Inflammatory macrophage treated with lipopolysaccharide for 4 hours (primary cell): ENCODE data around the gene SMARCD1.

Experiments
- DNase-seq: peaks from one replicate; pipeline ENCODE4 v3.0.0-alpha.2; 2020

The SMARCD1 gene

DNA sequence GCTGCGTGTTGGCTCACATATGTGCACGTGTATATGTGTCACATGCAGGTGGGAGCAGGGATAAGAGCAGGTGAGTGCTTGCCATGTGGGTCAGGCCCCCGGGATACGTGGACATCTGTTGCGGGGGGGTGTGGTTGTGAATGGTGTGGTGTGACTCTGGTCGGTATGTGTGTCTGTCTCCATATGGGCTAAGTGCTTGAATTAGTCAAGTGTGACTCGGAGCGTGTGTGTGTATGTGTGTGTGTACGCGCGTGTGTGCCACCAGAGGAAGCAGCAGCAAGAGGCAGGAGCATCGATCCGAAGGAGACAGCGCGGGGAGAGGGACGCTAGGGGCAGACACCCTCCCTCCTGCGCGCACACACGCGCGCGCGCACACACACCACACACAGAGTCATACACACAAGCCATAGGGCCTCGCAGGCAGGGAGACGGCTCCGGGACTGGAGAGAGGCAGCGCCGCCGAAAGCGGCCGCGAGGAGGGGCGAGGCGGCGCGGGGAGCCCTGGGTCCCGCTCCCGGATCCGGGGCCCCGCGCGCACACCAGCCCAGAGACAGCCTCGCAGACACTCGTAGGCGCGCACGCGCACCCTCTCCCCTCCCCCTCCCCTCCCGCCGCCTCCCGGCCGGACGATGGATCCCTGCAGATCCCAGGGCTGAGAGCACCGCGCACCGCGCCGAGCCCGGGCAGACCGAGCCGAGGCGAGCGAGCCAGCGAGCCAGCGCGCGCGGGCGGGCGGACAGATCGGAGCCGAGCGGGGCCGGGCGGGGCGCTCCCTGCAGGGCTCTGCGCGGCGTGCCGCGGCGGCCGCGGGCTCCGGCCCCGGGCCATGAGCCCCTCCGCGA lies 27.9 kb upstream of the SMARCD1 start, which contains the start of gene ASIC1:
TSS of gene ASIC1 (plus strand) at position 597 of the 842 bp plus-strand sequence. CDS start 1,171 bp downstream, outside the sequence.
- DNase-seq: peak; percentile 21

DNA sequence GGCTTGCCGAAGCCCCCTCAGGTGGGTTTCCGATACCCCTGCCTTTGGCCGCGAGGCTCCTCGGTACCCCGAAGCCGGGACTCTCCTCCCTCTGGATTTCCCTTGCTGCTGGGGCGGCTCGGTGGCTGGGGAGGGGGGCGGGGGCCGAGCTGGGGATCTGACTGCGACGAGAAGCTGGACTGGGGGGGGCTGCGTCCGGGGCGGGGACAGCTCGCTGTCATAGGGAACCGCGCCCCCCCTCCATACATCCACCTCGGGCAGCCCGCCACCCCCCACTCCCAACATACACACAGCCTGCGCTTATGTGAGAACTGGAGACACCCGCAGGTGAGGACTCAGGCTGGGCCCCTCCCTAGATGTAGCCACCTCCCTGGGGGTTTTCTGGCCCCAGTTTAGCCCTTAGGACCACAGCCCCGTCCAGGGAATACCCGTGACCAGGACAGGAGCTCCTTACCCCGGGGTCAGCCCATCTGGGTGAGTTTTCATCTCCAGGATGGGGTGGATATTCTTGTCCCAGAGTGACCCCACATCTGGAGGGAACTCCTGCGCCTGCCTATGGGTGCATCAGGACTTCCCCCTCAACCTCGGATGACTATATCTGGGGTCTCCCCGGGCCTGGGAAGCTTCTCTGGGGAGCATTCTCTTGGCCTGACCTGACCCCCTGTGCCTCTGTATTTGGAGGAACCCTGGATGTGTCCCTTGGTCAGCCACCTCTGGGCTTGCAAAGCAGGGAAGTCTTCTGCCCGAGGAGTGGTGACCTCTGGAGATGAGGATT lies 27.1 kb upstream of the SMARCD1 start:
- no peak for DNase-seq

DNA sequence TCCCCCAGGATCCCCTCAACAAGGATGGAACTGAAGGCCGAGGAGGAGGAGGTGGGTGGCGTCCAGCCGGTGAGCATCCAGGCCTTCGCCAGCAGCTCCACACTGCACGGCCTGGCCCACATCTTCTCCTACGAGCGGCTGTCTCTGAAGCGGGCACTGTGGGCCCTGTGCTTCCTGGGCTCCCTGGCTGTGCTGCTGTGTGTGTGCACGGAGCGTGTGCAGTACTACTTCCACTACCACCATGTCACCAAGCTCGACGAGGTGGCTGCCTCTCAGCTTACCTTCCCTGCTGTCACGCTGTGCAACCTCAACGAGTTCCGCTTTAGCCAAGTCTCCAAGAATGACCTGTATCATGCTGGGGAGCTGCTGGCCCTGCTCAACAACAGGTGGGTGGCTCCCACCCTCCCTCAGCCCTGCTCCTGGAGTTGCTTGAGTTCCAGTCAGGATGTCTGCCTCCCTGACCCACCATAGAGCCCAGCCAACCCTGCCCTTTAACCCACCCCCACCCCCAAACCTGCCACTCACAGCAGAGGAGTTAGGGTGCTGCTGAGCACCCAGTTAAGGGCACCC lies 26.3 kb upstream of the SMARCD1 start:
- DNase-seq: no peak

DNA sequence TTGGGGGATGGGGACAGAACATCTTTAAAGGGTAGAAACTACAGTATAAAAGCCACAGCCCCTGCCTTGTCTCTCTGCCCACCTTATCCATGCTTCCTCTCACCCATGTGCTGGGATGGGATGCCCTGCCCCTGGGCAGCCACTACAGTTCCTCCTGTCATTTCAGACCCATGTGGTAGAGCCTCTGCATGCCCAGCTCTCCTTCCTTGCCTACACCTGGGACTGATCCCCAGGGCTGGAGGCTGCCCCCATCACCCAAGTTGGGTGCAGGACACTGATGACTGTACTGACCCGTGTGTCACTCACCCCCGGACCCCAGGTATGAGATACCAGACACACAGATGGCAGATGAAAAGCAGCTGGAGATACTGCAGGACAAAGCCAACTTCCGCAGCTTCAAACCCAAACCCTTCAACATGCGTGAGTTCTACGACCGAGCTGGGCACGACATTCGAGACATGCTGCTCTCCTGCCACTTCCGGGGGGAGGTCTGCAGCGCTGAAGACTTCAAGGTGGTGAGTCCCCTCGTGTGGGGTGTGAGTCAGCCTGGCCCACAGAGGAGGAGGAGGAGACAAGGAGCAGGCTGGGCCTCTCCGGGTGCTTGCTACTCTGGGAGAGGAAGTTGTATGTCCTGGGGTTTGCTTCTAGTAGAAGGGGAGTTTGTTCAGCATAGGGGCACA lies 25.6 kb upstream of the SMARCD1 start:
- DNase-seq: peak; percentile 41

DNA sequence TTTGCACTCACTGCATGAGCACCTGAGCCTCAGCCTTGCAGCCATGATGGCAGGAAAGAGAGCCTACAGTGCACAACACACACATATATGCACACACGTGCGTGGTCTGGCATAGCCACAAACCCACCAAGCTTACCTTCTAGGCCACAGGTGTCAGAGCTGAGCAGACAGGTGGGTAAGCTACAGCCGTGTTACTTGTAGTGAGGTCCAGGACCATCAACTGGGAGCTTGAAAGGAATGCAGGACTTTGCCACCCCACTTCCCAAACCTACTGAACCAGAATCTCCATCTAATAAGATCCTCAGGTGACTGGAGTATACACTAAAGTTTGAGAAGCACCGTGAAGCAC lies 25.0 kb upstream of the SMARCD1 start:
- no peak for DNase-seq

DNA sequence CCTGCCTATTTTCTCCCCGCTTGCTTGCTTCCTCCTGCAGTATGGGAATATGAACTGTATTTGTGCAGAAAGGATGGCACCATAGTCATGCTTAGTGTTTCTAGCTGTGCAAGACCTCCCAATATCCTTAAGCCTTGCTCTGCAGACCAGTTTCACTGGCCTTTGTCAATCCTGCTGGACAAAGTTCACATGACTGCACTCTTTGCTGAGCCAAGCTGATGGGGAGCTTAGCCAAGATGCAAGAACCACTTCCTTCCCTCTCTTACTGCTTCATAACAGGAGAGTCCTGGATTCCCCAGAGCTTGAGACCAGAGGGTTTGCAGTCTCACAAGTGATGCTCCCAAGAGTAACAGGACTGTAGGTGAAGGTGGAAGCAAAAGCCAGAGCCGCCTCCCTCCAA lies 24.0 kb upstream of the SMARCD1 start:
- peak; percentile 56 for DNase-seq

DNA sequence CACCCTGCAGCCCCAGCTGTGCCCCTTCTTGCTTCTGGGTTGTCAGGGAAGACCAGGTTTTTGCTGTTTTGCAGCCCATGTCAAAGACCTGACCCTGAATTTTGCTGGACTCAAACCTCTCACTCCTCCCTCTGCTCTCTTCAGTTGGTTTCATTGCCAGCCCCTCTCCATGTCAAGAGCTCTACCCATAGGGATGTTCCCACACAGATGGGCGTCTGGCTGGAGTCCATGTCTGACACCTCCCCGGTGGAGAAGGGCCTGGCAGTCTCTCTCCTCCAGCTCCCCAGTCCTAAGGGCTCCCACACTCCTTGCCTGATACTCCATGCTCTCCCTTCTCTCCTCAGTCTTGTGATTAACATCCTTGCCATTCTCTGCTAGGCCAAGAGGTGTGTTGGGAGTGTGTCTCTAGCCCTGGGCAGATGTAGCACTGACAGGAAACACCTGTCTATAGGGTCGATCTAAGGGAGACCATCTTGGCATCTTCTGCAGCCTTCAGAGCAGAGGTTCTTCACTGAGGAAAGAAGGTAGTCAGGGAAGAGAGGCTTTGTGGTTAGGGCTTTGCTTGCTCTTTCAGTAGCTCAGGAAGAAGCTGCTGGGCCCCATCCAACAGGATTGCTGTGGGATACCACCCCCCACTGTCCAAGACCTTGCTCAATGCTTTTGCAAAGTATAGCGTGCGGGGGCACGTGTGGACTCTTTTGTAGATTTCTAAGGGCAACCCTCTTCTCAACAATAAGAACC lies 23.0 kb upstream of the SMARCD1 start:
- DNase-seq: no peak

DNA sequence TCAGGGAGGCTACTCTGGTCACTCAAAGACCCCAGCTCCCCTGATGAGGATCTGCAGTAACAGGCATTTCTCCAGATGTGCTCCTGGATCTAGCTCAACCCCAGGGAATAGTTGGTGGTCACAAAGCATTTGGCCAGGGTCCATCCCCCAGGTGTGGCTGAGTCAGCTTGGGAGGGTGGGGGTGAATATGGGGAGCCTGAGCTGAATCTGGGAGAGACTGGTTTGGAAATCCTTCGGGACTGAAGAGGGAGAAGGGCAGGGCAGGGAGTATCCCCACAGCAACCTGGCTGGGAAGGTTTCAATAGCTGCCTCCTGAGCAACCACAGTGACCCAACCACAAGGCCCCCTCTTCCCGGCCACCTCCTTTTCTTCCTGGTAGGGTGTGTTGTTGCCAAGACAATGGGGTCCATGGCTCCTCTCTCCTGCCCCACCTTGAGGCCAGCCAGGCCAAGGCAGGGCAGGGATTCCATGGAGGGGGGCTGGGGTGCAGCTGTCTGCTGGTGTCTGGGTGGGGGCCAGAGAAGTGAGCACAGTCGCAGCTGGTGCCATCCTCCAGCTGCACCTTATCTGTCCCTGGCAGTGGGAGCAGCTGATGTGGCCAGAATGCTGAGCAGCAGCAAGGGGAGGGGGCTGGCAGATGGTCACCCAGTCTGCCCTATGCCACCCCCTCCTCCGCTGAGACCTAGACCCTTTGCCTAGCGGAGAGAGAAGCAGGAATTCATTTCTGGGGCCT lies 22.2 kb upstream of the SMARCD1 start:
- no peak for DNase-seq

DNA sequence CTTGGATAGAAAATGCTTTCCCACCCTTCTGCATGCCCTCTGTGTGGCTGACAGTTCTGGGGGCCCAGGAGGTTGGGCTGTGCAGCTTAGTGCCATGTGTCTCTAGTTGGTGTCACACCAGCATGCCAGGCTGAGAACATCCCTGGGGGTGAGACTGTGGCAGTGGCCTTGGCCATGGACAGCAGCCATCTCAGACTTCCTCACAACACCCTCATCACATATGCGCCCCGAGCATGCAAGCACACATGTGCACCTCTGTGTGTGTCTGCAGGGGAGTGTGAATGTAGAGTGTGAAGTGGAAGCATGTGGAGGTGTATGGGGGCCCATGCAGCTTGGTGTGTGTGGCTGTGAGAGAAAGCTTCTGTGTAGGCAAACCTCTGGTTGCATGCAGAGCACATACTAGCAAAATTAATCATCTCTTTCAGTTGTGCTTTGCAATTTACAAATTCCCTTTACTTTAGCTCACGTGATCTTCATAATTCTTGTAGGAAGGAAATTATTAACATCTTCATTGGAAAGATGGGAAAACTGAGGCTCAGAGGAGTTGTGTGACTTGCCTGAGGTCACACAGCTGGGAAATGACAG lies 19.3 kb upstream of the SMARCD1 start:
- no peak for DNase-seq

DNA sequence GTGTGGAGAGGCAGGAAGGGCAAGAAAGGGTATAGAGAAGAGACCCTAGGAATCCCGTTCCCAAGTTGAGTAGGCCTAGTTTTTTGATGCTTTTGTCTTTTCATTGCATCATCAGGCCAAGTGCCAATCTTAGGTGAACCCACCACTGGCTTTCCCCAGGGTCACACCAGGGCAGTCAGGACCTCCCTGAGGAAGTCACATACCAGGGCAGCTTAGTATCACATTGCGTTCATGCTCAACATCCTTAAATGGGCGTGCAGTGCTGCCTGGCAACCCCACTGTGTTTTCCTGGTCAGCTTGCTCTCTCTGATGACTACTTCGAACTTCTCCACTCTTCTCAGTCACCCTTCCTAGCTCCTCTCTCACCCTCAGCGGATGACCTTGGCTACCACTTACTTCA lies 18.7 kb upstream of the SMARCD1 start:
- DNase-seq: peak; percentile 72

DNA sequence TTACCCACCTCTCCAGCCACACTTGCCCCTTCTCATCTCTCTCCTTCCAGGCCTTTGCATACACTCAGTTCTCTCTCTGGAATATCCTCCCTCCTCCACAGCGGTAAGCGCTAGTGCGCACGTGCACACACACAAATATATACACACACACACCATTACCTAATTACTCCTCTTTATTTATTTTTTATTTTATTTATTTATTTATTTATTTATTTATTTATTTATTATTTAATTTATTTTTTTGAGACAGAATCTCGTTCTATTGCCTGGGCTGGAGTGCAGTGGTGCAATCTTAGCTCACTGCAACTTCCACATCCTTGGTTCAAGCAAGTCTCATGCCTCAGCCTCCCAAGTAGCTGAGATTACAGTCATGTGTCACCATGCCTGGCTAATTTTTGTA lies 16.1 kb upstream of the SMARCD1 start:
- DNase-seq: no peak

DNA sequence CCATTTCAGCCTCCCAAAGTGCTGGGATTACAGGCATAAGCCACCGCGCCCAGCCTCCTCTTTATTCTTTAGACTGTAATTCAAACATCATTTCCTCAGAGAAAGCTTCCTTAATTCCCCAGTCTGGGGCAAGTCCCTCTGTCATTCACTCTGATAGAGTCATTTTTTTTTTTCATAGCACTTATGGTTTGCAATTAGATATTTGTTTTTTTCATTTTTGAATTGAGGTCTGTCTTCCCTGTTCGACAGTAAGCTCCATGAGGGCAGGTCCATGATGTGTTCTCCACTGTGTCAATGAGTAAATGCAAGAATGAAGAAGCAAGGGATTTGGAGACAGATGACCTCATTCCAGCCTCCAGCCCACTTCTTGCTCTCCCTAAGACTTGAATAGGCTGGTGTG lies 15.6 kb upstream of the SMARCD1 start:
- peak; percentile 45 for DNase-seq

DNA sequence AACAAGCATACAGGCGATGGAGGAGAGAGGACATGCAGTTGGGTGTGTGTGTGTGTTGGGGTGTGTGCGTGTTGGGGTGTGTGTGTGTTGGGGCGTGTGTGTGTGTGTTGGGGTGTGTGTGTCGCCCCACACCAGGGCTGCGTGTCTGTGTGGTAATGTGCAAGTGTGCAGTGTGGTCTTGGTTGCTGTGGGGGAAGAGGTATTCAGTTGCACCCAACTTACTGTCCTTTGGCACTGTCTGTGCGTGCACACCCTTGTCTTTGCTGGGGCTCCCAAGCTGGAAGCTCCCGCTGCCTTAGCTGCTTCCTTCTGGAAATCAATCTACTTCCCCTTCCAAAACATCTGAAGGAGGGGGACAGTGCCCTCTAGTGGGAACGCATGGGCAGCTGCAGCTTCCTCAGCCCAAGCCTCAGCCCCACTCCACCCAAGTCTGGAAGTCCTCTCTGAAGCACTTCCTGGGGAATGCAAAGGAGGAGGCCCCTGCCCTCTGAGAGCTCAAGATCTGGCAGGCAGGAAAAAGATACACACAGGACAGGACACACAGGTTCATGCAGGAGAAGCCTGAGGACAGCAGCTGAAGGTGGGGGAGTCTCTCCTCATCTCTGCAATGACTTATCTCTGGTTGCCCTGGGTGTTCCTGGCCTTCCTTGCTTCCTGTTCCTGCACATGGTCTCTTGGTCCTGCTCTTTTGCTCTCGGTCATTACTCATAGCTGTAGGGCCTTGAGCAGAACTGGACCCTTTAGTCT lies 14.7 kb upstream of the SMARCD1 start:
- DNase-seq: peak; percentile 79

DNA sequence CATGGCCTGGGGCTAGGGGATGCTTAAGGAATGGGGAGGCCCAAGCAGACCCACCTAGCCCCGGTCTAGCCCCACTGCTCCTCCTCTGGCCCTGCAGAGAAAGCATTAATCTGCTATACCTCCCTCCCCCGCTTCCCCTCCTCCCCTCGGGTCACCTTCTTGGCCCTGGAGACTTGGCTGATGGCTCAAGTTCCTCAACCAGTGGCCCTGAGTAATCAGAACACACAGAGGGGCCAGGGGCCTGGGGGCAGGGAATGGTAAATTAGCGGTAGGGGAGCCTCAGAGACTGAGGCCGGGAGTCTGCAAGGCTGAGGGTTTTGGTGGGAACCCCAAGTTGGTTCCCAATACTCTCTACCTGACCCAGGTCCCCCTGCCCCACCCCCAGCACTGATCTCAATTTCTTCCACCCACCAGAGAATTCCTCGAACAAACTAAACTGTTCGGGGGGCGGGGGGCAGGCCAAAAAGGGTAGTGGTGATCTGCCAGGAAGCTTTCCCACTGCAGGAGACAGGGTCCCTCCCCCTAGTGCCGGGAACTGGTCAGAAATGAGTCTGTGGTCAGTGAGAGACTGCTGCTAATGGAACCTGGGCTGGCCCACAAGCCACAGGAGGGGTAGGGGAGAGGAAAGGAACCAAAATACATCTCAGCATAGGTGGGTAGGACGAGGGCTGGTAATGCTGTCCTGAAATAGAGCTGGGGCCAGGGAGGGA lies 12.8 kb upstream of the SMARCD1 start:
- no peak for DNase-seq

DNA sequence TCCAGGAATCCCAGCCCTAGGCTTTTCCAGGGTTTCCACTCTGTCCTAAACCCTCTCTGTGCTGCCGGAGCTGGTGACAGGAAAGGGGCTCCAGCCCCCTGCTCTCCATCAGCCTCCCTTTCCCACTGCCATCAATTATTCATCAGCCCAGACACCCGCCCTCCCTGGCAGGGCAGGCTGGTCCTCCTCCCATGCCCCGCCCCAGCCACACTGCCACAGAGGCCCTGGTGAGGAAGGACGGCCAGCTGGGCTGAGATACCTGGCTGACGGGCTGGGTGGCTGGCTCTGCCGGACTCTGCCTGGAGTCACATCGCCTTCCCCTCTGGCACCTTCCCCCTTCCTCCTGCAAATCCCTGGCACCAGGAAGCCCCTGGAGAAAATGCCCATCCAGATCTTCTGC lies 11.9 kb upstream of the SMARCD1 start:
- DNase-seq: no peak

DNA sequence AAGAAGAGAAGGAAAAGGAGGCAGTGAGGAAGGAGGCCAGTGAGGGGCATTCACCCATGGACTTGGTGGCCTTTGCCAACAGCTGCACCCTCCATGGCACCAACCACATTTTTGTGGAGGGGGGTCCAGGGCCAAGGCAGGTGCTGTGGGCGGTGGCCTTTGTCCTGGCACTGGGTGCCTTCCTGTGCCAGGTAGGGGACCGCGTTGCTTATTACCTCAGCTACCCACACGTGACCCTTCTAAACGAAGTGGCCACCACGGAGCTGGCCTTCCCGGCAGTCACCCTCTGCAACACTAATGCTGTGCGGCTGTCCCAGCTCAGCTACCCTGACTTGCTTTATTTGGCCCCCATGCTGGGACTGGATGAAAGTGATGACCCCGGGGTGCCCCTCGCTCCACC lies 11.4 kb upstream of the SMARCD1 start:
- no peak for DNase-seq

DNA sequence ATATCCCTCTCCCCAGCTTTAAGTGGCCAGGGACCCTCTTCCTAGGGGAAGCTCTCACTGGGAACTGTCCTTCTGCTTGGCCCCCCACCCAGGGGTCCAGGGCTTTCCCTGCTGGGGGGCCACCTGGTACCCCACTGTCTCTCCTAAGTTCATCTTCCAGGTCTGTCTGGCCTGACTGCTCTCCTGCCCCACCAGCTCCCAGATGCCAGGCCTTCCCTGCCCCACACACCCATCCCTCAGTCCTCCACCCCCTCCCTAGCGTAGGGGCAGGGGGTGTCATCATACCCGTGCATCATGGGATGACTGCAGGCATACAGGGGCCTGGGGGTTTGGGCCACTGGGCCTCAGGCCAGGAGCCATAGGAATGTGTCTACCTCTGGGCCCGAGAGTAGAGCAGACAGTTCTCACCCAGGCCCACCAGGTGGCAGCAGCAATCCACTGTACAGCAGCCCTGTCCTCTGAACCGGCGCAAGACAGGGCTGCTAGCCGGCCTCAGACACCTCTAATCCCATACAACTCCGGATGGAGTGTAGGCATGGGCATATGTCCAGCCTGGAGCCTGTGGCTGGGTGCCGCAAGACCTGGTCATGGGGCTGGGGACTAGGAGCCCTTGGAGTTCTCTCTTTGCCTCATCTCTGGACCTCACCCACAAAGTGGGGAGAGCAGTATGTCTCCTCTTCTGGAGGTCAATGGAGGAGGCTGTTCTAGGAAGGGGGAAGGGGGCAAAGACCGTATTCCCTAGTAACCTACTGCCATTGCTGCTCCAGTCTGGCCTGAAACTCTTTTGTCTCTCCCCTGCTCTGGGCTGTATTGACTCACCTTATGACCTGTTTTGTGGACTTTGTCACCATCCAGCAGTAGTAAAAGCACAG lies 10.0 kb upstream of the SMARCD1 start:
- DNase-seq: peak; percentile 73

DNA sequence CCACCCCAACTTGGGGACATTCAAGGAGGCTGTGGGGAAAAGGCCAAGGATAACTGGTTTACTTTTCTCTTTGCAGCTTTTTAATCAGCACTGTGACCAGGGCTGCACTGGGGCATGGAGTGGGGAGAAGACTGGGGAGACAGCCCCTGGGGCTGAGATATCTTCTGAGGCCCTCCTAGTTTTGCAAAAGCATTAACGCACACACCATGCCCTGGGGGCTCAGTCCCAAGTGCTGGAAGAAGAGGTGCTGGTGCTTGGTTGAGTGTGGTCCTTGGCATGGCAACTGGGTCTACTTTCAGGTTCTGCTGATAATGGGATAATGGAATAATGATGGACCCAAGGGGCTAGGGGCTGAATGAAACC lies 9.4 kb upstream of the SMARCD1 start:
- DNase-seq: no peak

DNA sequence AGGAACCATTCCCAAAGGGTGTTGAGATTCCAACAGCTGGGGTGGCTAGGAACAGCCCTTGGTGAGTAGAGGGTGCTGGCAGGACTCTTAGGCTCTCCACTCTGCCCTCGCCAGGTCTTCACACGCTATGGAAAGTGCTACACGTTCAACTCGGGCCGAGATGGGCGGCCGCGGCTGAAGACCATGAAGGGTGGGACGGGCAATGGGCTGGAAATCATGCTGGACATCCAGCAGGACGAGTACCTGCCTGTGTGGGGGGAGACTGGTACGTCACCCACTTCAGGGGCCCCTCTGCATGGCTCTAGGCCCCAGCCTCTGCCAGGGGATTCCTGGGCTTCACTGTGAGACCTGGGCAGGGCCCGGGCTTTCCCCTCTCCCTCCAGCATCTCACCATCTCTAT lies 8.0 kb upstream of the SMARCD1 start:
- DNase-seq: no peak
